ENCODE data around the gene GRN. TPM values are rescaled to one million over a fixed set of nuclear protein-coding genes. Genes with fewer than 3 reads are reported as not detected.

GRN gene
- total RNA-seq, 2 donors from 2014 or later = 65.0 to 73.0 TPM

GRCh38 chr17:44397479-44398440 lies 52.7 kb downstream of the GRN start:
- DNase-seq (ENCODE audit: low spot score in 2 of 2) = no peak
- no peak for ATAC-seq
- H3K36me3 Mint-ChIP-seq = peaks cover 19 to 21% of the 10 kb centered on the region in 2 donors
- no peaks in the 10 kb centered on the region for H3K9me3 Mint-ChIP-seq
- H3K27ac Mint-ChIP-seq = peak overlapping the region; percentile 42 to 72

- Mint-ChIP-seq H3K36me3 (peaks cover 19 to 21% of the 10 kb centered on the region in 2 donors), H3K9me3 (no peaks in the 10 kb centered on the region), H3K27ac (peak overlapping the region; percentile 42 to 52)
- ATAC-seq = no peak
- DNase-seq (ENCODE audit: low spot score in 2 of 2) = no peak
Measured at GRCh38 chr17:44398692-44399691, 53.9 kb downstream of the GRN start.

DNA sequence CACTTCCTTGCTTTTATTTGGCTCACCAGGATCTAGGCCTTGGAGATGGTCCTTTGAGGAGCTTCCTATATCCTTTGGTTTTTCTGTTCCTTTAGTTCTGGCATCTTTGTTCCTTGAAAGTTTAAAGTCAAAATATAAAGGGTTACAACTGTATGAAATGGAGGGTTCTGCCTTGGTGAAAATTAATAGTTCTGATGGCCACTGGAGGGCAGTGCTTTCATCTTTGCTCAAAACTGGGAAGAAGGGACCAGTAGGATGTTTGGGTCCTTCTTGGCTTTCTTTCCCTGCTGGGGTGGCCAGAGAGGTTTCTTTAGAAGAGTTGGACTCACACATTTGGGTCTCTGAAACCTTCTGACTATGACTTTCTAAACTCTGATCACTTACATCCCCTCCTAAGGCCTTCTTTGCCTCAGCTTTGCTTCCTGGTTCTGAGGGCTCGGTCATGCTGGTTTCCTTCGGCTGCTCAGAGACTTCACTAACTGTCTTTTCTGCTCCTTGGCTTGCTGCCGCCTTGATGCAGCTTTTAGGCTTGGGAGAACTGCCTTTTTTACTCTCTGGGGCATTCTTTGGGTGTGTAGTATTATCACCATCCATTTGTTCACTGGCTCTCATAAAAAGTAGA lies 55.2 kb downstream of the GRN start:
- ATAC-seq = no peak
- Mint-ChIP-seq H3K27ac (peak overlapping the region in 1 of 2 donors; percentile 89), H3K9me3 (no peaks in the 10 kb centered on the region), H3K36me3 (peaks cover 19 to 21% of the 10 kb centered on the region in 2 donors)
- no peak for DNase-seq (ENCODE audit: low spot score in 2 of 2)

Other genes starting within 250 kb of the GRN start
- gene HDAC5, start 221.7 kb upstream of the GRN start, total RNA-seq = 10 to 100 TPM; 17.3 to 27.8 TPM
- 10 to 100 TPM; 23.7 to 25.0 TPM for gene HROB, start 203.4 kb upstream of the GRN start, total RNA-seq
- under 1 TPM; 0.39 to 0.52 TPM for gene ASB16, start 174.6 kb upstream of the GRN start, total RNA-seq
- gene TMUB2, start 158.3 kb upstream of the GRN start, total RNA-seq = 10 to 100 TPM; 27.4 to 50.4 TPM
- gene ATXN7L3, start 145.4 kb upstream of the GRN start, total RNA-seq = 10 to 100 TPM; 81.1 to 94.4 TPM
- gene UBTF, start 125.6 kb upstream of the GRN start, total RNA-seq = 100 to 1,000 TPM; 112 to 134 TPM
- not detected for gene SLC4A1, start 77.2 kb upstream of the GRN start, total RNA-seq
- 1 to 10 TPM; 1.0 to 1.9 TPM for gene RUNDC3A, start 36.7 kb upstream of the GRN start, total RNA-seq
- gene SLC25A39, start 20.5 kb upstream of the GRN start, total RNA-seq = 100 to 1,000 TPM in 1 of 2 donors, 10 to 100 TPM in 1; 92.4 to 131 TPM
- under 1 TPM; 0.35 to 0.43 TPM for gene FAM171A2, start 18.6 kb downstream of the GRN start, total RNA-seq
- gene ITGA2B, start 44.3 kb downstream of the GRN start, total RNA-seq = 1 to 10 TPM; 2.6 to 3.2 TPM
- 10 to 100 TPM; 39.3 to 46.2 TPM for gene GPATCH8, start 158.1 kb downstream of the GRN start, total RNA-seq
- gene FZD2, start 212.2 kb downstream of the GRN start, total RNA-seq = under 1 TPM in 1 of 2 donors, not detected in 1; 0.27 TPM

Data from activated naive CD4-positive, alpha-beta T cell treated with anti-CD3 and anti-CD28 coated beads, Interleukin-2, amount 50 U/mL, for 72 hours (primary cell).